HG03439 (cell line): ENCODE results near the gene VTI1A.
"Not testable (repeated sequence)": the region's sequence is repeated elsewhere in the genome, so short reads cannot be mapped to it uniquely, and the experiment has no call there.

Source experiments
- ATAC-seq: cut with Tn5 transposase; IDR thresholded peaks from one replicate; pipeline ENCODE4 v1.9.1; 2021; ENCODE audit warnings: mild to moderate bottlenecking, moderate library complexity; ENCODE audit not compliant: unreplicated experiment

The VTI1A gene

DNA sequence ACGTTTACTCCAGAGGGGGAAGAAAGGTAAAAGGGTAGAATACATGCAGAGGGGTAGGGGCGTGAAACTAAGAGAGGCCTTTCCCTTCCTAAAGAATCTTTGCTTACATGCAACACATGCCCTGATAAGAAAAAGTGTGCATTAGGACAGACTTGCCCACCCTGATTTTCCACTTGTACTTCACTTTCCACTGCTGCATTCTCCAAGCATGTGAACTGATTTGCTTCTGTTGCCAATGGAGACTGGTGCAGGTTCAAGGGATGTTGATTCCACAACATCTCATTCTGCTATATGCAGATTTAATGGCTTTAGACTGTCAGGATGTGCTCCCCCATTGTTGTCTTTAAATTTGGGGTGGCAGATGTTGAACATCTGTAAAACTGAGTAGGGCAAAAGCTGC lies 265.5 kb downstream of the VTI1A start:
- ATAC-seq = no peak

DNA sequence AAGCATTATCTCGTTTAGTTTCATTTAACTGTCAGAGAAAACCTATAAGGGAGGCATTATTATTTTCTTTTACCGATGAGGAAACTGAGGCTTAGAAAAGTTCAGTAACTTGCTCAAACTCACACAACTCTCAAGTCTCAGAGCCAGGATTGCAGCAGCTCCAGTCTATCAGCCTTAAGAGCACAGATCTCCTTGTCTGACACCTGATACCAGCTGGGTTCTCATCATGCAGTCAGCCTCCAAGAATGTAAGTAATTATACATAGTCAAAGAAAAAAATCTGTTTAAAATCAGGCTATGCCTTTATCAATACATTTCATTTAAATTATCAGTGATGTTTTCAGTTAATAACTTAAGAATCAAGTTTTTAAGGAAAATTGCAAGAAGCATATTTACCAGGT lies 266.4 kb downstream of the VTI1A start:
- no peak for ATAC-seq

DNA sequence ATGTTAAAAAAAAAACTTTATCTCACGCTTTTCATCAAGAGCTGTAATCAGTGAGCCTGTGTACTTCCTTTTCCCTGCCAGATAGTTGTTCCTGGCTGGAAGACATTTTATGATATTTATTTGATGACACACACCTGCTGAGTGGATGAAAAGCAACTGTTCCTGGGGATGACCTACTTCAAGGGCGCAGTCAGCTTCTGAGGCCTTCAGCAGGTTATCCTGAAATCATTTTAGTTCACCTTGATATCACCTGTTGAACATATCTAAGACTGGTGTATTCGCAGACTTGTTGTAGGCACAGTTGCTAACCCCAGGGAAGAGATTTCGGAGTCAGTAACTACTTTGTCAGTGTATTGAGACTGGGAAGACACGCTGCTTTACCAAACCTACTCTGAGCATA lies 268.6 kb downstream of the VTI1A start:
- ATAC-seq = no peak

DNA sequence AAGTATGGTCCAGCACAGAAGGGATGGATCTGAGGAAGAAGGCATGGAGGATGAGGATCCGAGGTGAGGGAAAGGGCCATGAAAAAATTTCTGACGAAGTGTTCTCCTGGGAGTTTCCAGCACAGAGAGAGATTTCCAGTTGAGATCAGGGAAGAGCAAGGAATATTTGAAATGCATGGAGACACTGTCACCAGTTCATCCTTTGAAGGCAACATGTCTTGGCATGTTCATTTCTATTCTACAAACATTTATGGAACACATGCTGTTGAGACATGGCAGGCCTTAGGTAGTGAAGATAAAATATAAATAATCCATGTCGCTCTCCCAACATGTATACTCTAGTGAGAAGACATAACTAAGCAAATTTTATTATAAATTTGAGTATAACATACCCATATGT lies 269.1 kb downstream of the VTI1A start:
- no peak for ATAC-seq

DNA sequence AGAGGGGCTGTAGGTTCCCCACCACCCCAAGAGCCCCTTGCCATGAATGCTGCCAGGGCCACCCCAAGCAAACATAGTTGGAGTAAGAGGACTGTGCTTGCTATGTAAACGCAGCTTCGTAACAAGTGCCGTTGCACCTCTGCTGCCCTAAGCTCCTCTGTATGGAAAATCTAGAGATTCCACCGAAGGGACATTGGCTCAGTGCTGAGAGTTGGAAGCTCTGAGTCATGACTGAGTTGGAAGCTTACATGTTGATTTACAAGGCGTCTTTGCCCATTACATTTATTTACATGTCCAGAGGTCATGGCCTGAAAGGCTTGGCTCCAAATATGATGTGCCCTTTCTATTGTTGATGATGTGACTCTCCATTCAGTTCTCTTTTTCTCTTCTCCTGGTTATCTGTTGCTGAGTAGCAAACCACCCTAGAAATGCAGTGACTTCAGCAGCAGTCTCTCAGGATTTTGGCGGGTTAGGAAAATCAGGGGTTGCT lies 270.0 kb downstream of the VTI1A start:
- ATAC-seq = no peak

DNA sequence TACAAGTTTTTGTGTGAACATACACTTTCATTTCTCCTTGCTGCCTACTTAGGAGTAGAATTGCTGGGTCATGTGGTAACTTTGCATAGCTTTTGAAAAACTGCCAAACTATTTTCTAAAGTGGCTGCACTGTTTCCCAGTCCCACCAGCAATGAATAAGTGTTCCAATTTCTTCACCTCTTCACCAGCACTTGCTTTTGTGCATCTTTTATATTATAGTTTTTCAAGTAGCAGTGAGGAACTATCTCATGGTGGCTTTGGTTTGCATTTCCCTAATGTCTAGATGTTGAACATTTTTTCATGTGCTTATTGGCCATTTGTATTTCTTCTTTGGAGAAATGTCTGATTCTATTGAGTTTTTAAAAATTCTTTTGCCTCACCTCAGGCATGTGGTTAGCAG lies 273.2 kb downstream of the VTI1A start:
- no peak for ATAC-seq

DNA sequence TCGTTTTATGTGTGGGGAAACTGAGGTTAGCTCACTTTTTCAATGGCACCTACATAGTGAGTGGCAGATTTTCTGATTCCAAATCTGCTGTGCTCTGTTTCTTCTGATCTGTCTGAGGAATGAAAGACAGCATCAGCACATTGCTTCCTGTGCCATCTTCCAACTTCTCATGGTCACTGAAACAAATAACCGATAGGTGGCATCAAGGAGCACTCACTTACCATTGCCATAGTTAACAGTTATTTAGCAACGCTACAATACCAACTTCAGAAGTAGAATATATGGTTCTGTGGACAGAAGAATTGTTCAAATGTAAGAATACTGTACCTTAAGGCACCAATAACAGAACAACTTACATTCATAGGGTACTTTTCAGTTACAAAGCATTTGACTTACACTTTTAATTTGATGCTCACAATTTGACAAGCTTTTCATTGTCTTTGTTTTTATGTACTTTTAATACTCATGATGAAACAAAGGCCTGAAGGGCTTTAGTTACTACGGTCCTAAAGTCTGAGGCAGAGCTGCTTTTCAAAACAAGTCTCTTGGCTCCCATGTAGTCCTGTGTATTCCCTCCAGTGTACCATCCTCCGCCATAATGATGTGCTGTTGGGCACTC lies 274.2 kb downstream of the VTI1A start:
- no peak for ATAC-seq

DNA sequence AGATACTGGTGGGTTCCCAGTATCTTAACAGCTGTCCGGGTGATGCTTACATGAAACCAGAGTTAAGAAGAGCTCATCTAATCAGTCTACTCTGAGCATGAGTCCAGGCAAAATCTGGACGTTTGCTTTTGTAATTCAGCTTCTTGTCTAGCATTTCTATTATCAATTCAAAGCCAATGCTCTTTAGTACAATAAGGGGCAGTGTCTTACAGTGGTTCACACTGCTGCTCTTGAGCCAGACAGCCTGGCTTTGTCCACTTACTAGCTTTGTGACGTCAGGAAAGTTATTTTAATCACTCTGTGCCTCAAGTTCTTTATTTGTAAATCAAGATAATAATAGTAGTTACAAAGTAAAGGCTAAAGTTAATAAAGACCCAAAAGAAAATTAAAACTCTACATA lies 275.7 kb downstream of the VTI1A start:
- no peak for ATAC-seq

DNA sequence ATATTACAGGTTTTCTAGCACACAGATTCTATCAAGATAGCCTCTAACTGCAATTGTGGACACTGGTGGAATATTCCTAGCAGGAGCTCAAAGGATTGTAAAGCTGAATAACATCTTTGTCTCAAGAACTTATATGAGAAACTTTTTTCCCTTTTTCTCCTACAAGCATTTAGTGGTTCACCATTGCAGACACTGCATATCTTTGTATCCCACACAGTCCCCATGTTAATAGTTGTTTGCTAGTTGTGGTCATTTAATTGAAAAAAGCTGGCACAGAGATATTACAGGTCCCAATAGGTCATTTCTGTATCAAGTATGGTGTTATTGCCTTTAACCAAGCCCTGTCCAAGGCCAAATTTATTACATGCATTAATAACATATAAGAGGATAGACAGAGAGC lies 276.9 kb downstream of the VTI1A start:
- ATAC-seq = no peak

DNA sequence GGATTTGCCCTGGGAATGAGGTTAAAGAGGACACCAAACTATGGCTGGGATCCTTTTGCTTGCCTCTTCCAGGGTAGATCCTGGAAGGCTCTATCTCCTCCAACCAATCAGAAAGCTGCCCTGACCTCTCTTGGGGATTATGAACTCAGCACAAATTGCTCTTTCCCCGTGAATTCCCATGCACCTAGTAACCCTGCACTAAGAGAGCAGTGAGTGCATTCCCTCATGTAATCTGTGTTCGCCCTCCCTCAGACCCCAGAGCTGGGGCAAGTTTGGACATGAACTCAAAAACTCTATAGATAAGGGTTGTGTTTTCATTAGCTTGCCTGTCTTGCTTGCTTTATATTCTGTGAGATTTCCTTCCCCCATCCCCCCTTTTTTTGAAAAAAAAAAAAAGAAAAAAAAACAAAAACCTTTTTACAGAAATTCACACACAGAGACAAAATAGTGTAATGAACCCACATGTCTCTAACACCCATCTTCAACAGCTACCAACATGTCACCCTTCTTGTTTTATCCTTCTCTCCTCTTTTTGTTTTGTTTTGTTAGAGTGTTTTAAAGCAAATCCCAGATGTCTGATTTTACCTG lies 277.5 kb downstream of the VTI1A start:
- ATAC-seq = no peak

DNA sequence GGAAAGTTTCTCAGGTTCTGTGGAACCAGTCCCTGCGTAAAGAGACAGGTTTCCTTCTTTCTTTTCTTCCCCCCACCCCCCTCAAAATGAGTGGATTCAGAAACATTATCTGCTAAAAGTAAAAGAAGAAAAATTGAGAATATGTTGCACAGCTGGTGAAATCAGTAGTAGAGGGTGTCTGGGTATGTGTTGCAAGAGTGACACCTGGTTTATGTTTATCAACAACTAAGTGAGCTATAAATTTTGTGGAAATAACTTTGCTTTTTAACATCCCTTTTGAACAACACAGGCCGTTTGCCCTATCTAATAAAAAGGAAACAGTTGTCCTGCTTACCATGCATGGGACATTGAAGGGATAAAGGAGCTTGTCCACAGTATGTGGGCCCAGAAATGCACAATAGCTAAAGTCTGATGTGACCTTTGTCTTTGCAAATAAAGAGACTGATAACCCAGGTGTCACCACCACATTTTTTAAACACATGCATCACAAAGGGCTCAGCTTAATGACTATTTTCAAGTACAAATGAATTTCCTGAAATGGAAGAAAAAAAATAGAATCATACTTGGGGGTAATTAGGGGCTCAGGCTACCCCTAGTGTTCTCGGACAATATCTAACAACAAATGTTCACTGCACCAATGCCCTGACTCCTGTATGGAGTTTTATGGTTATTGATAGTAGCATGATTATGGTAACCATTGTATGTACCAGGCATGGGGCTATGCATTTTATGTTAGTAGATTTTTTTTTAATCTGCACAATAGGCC lies 281.3 kb downstream of the VTI1A start:
- ATAC-seq = no peak

DNA sequence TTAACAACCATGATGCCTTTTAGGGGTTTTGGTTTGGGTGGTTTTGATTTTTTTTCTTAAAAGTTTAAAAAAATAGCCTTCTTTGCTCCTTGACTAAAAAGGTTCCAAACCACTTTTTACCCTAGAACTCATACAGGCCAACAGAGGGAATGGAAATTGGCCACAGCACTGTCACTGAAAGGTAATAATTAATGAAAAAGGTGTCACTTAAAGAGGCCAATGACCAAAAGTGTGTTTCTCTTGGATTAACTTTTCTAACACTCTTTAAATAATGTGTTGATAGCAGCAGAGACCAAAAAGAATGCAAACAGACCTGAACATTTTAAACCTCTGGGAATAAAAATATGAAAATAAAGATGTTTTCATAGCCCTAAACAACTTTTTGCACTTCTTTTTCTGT lies 282.0 kb downstream of the VTI1A start:
- ATAC-seq = no peak

DNA sequence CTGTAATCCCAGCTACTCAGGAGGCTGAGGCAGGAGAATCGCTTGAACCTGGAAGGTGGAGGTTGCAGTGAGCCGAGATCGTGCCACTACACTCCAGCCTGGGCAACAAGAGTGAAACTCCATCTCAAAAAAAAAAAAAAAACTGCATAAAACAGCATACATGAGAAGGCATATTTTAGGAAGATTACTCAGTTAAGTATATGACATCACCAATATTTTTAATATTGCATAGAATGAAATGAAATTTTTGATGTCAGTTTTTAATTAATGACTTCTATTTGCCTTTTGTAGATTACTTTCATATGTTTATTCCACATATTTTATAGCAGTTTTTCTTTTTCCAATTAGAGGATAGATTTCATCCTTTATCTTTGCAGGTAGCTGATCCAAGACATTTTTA lies 284.4 kb downstream of the VTI1A start:
- ATAC-seq = not testable (repeated sequence)

DNA sequence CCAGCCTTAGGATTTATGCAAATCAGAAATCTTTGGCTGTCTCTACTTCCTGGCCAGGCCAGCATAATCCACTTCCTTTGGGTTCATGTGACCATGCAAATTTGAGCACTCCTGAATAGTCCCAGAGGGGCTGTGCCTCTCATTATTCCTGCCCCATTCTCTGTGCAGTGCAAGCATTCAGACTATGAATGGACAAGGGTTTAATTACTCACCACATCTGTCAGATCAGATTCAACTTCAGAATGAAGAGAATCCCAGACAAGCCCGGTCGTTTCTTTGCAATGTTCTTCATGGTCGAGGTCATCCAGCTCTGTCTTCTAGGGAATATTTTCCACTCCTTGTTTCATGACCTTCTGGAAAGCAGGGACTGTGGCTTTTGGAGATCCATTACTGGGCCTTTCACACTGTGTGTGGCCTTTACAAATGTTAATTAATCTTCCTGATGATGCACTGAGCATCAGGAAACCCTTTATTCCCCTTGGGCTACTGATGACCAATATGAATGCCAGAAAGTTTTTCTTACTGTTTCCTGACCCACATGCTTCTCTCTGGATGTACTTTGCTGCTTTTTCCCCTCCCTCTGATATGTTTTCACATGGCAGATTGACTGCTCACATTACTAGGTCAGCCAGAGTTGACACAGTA lies 285.4 kb downstream of the VTI1A start:
- no peak for ATAC-seq

DNA sequence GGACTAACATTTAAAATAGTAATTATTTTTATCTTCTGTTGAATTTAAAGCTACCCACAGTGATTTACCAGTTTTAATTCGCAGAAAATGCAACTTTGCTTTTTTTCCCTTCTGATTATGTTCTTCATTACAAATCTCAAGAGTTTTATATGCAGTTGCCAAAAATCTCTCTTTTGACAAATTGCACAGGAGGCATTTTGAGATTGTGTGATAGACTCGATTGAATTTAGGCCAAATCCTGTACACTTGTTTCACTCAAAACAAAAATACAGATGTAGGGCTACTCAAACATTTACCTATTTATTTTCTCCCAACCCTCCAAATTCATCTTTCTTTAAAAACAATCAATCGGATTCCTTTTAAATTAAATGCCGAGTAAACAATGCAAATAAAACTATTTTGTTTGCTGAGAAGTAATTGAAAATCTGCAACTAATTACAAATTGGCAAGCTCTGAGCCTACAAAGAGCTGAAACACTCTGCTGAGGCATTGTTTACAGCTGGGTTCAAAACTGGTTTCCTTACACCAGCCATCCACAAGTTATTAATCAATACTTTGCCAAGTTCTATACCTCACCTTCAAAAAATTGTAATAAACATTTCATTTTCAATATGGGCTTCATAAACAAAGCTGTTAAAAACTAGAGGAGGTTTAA lies 288.2 kb downstream of the VTI1A start:
- ATAC-seq = no peak

DNA sequence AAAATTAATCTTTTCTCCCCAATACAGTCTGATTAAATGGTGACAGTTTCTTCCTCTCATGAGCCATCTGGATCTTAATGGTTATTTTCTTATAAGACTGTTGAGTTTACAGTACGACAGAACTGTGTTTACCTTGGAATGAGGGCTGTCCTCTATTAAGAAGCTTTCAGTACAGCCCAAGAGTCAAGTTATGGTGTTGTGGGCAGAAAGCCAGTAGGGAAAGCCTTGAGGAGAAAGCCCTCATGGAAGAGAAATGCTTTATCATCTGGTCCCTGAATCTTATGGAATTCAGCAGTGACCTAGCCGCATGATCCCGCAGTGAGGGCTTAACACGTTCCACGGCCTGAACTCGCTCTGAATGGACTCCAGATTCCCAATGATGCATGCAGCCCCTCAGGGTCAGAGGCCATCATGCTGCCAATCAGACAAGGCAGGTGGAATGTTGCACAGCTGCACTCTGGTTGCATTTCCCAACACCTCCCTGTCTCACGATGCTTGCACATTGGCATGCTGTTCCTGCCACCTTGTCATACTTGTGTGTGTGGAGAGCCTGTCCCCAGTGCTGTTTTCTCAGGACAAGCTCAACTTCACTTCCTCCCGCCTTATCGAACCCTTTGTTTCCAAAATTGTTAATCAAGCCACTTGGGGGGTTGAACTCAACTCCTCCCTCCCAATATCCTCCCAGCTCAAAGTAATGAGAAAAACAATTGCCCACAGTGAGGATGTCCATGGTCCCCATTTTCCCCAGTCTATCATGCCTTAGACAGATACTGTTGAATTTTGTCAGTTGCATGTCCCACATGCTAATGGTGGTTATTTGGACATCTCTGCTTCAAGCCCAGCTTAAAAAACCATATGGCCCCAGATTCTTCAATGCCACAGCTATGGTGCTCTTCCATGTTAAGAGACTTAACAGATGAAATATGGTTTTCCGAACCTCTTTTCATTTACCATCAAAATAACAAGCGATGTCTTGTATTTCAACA lies 291.9 kb downstream of the VTI1A start:
- no peak for ATAC-seq

DNA sequence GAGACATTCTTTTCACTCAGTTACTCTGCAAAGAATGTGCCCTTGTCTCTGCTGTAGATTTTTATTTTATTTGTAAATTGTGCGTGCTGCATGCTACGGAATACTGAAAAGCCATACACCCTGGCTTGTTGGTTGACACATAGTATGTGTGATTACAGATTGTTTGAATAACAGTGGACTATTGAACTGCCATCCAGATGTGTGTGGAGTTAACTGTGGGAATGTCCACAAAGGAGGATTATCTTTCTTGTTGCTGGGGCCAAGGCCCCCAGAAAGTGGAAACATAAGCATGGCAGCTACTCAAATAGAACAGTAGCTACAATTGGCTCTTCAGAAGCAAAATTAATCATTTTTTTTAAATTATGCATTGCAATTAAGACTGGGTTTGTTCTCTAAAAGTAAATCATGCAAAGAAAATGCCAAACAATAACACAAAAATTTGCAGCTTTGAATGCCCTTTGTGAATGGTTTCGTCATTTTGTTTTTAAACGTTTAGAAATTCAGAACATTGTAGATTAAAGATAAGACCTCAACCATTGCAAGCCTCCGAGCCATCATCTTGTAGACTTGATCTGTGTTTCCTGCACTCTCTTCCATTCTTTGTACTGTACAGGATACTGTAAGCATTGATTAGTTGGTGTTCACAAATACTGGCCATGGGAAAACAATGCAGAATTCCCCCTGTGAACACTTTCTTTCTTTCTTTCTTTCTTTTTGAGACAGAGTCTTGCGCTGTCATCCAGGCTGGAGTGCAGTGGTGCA lies 292.8 kb downstream of the VTI1A start:
- ATAC-seq = no peak

DNA sequence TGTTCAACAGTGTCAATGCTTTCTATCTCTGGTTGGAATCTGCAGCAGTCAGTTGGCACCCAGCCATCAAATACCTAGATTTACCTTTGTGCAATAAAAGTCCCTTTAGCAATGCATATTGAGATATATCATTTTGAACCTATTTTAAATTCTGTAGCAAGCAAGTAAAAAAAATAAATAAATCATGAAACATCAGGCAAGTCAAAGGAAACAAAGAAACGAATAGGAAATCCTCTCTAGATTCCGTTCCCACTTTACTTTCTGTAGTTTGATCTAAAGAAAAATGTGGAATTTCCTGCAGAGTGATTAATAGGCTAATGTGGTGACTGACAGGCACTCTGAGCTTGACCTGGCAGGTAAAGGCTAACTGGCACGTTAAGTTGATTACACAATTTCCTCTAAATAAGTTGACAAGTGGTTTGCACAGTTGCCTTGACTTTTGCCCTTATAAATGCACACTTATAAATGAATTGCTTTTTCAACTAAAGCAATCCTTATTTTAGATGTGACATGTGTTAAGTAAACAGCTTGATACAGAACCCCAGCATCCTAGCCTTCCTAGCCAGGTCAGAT lies 294.9 kb downstream of the VTI1A start:
- ATAC-seq = no peak
